Raji (cell line): ENCODE results near the gene ALG10.
A peak's percentile ranks its signal among the peaks of the same experiment; 100 is the strongest.

Source experiments
- POLR2A ChIP-seq: IDR thresholded peaks from 2 replicates; pipeline ENCODE4 v1.6.1; 2011; ENCODE audit warnings: low read depth, low read length, control low read depth; ENCODE audit not compliant: insufficient read depth

ALG10 gene, protein sequence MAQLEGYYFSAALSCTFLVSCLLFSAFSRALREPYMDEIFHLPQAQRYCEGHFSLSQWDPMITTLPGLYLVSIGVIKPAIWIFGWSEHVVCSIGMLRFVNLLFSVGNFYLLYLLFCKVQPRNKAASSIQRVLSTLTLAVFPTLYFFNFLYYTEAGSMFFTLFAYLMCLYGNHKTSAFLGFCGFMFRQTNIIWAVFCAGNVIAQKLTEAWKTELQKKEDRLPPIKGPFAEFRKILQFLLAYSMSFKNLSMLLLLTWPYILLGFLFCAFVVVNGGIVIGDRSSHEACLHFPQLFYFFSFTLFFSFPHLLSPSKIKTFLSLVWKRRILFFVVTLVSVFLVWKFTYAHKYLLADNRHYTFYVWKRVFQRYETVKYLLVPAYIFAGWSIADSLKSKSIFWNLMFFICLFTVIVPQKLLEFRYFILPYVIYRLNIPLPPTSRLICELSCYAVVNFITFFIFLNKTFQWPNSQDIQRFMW

DNA sequence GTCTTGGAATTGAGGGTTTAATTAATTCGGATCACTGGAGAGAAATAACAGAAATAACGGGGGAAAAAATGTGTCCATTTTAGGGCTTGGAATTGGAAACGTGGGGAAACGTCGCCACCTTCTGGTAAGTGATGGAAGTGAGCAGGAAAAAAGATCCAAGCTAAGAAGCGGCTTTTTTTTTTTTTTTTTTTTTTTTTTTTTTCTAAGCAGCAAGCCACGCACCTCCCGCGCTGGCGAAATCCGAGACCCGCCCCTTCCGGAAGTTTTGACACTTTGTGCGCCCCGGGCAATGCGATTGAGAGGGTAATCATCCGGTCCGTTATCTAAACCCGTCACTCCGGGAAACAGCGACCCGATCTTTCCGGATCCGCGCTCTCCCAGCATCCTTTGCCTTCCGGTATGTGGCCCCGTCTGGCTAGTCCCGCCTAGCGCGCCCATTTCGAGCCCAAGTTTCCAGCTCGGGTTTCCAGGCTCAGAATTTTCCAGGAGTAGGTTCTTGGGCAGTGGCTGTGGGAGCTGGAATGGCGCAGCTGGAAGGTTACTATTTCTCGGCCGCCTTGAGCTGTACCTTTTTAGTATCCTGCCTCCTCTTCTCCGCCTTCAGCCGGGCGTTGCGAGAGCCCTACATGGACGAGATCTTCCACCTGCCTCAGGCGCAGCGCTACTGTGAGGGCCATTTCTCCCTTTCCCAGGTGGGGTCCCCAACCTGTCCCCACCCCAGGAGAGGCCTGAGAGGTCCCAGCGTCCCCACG lies at the start of gene ALG10:
Gene ALG10, plus strand, starts transcription at position 418 of the 752 bp plus-strand sequence. Its CDS starts 104 bp downstream, at position 522.
- peak; percentile 77 for TF ChIP-seq POLR2A

DNA sequence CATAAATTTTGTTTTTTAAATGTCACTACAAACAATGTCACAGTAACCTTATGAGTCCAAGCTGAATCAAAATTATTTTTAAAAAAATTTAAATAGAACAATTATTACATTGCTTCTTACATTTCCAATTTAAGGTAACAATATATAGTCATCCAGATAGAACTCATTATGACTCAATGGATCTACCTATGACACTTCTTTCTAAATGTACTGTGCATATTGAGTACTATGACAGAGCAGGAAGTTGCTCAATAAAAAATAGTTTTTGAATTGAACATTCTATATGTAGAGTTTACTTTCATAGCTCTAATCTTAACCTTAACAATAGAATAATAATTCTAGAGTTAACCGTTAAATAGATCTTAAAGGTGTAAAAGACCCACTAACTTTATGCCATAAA lies 44.4 kb upstream of the ALG10 start:
- no peak for TF ChIP-seq POLR2A

DNA sequence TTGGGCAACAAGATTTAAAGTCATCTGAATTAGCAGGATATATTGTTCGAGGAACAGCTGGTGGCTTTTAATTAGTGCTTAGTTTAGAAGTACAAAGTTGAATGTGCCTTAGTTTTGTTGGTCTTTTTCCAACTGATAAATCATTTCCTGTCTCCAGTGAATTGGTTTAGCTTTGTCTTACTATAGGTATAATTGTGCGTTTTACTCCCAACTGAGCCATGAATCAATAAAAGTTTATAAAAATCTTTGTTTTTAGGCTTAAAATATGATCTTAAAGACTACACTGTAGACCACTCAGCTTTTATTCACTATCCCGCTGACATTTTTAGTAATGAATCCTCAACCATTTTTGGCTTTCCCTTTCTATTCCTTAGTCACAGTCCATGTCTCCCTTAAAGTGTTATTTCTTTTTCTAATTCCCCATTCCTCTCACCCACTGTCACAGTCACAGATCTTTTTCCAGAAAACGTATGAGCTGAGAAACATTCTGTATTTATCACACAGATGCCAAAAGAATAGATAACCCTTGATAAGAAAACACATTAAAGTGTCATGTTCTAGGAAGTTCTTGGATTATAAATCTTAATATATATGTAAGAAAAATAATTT lies 34.0 kb upstream of the ALG10 start:
- no peak for TF ChIP-seq POLR2A

DNA sequence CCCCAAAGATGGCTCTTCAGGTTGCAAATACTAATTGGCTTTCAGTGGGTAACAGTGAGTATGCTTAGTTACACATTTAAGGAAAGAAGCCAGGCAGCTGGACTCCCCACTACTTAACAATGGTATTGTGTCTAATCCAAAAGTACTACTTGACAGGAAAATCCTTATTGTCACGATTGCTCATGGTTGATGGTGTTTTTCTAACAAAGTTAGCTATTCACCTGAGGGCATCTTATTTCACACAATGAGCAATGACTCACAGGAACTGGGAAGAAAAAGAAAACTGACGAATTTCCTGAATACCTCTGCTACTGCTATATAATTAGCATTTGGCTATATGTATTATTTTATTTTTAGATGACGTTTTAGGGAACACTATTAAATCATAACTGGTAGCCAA lies 33.4 kb upstream of the ALG10 start:
- no peak for TF ChIP-seq POLR2A

DNA sequence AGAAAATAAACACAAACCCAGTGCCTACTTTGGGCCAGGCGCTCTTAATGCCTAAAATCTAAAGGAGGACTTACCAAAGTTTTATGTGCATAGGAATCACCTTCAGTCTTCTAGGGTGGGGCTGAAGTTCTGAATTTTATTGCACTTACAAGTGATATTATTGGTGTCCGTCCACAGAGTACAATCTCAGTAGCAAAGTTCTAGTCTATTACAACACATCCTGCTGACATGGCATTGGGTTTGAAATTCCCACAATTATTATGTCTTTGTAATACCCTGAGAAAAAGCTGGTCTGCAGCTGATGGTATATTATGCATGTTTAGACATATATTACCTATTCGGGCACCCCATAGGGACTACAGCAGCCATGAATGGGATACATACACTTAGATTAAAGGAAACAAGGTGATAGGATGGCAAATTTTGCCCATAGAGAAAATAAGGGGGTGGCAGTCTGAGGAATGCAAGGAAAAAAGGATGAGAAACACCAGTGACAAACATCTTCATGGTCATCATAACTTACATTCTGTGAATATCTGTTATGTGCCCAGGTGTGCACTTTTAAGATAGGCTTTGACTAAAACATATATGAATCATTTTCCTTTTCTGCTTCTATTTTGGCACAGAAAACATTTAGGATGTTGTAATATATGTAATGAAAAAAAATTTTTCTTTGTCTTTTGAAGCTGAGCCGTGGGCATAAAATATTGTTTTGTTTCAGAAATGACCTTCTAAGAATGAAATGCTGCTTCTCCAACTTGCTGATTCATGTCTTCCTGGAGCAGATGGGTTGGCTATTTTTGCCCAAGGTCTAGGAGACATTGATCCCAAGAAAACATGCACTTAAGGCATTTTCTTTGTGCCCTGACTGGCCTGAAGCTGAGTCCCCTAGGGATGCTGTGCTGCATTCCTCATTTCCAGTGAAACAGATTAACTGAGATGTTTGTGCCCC lies 27.2 kb upstream of the ALG10 start:
- TF ChIP-seq POLR2A, result no peak

DNA sequence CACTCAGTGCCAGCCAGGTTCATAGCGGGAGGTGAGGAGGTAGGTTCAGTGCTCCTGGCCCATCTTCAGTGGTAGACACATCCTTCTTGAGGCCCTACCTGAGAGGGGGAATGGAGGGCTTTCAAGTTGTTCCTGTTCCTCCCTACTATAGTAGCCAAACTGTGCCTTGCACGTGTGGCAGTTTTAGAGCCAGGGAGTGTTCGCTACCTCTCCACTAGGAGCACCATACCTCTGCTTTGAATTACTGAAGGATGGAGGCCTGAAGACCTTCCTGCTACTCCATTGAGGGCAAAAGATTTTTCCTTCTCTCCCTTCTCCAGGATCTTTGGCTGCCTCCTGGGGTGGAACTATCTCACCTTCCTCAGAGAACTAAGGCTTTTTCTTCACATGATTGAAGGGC lies 5.9 kb upstream of the ALG10 start:
- TF ChIP-seq POLR2A, result no peak

DNA sequence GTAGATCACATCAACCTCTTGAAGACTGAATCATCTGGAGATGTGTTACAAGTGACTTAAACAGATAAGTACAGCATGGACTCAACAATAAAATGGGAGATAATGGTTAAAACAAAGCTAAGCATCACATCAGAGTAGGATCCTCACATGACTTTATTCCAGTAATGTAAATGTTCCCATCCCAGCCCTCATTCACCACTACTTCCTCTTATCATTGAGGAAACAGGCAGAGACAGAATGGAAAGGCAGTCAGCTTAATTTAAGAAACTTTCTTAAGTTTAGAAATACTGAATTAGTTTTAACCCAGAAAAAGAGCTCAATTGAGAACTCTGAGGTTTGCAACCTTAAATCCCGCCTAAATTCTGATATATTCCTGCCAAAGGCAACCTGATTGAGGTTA lies 1.2 kb upstream of the ALG10 start:
- TF ChIP-seq POLR2A, result no peak

DNA sequence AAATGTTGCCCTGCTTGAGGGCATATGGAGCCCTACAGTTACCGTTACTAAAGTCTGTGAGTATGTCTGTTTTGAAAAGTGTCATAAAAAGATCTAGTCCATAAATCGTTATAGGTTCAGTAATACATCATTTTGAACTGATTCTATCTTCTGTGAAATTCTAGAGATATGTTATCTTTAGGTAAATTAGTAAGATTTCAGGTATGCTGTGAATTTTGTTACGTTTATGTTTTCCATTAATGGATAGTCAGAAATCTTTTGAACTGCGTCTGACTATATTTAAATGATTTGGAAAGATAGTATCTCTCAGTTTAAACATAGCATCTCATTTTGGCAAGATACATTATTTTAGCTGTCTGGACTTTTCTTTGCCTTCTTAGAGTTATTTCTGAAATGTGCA lies 8.3 kb downstream of the ALG10 start:
- TF ChIP-seq POLR2A, result no peak

DNA sequence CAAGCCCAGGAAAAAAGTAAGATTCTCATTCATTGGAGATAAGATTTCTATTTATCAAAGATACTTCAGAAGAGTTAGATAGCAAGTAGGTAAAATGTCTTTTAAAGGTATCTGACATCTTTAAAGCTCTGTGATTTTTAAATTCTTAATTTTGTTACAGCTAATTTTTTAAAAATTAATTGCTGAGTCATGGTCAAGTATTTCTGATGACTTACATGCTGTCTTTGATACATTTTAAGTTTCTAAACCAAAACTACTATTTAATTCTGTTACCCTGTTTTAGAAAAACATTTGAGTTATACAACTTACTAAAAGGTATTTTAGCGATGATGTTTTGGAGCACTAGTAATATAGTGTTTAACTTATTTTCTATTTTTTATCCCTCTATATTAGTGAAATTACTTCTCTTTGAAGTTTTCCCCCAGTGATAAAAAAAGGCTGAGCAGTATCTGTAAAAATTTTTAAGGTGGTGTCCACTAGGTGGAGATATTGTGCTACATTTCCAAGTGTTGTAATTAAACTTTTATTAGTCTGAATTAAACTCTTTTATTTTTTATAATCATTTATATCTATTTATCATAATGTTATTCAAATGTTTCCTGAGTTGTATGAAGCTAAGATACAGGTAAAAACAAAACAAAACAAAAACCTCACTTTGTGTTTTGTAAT lies 11.5 kb downstream of the ALG10 start:
- TF ChIP-seq POLR2A, result no peak

DNA sequence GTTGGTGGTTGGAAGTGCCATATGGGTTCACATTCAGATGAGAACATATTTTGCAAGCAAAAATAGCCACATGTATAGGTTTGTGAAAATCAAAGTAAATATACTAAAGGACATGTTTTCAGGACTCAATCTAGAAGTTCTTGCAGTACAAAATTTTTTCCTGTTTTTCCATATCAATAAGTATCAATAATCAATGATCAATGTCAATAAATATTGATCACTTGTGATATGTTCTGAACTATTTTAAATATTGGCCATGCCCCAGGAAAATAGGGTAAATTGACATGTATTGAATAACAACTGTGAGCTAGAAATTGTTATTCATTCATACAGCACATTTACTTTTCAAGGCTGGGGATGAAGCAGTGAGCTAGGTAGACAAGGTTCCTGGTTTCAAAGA lies 24.3 kb downstream of the ALG10 start:
- no peak for TF ChIP-seq POLR2A

DNA sequence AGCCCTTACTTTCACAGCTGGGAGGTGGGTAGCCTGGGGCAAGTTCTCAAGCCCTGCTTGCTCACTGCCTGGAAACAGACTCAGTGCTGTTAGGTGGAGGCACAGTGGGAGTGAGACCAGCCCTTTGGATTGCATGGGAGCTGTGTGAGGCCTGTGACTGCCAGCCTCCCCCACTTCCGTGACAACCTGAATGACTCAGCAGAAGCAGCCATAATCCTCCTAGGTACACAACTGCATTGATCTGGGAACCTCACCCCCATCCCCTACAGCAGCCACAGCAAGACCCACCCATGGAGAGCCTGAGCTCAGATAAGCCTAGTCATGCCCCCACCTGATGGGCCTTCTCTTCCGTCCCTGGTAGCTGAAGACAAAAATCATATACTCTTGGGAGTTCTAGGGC lies 26.4 kb downstream of the ALG10 start:
- TF ChIP-seq POLR2A, result no peak

DNA sequence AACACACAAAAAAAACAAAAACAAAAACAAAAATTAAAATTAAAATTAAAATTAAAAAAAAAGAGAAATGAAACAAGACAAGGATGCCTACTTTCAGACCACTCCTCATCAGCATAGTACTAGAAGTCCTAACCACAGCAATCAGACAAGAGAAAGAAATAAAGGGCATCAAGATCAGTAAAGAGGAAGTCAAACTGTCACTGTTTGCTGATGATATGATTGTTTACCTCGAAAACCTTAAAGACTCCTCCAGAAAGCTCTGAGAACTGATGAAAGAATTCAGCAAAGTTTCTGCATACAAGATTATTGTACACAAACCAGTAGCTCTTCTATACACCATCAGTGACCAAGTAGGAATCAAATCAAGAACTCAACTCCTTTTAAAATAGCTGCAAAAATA lies 29.2 kb downstream of the ALG10 start:
- TF ChIP-seq POLR2A, result no peak

DNA sequence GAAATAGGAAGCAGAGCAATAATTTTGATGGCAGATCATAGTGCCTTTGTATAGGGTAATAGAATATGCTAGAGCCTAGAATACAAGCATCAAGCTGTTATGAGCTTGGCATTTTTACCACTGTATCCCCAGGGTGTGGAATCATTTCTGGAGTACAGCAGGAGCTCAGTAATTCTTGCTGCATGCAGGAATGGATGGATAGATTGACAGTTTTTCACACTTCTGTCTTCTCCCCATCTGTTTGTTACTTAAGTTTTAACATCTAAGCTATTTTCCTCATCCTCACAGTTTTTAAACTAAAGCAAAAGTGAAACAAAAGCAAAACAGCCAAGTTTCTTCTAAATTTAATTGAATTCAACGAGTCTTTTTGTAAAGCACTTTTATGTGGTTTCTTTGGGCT lies 32.6 kb downstream of the ALG10 start:
- no peak for TF ChIP-seq POLR2A
